ENCODE measurements around the gene GPR161. TPM values are rescaled to one million over a fixed set of nuclear protein-coding genes. Genes with fewer than 3 reads are reported as not detected.

Gene GPR161
- total RNA-seq, 3 donors from 2014 or later (not counting 1 experiment from before 2014, with no cell fraction given): not detected

GRCh38 chr1:168138134-168138533 lies 1.4 kb upstream of the GPR161 start:
- no peak overlapping the region for H3K4me3 ChIP-seq (ENCODE audit: low read length)
- Mint-ChIP-seq H3K27me3 (ENCODE audit: low read depth in 2 of 2) (peaks cover 33 to 43% of the 10 kb centered on the region in 2 donors), H3K36me3 (no peaks in the 10 kb centered on the region), H3K4me1 (peaks cover 17 to 19% of the 10 kb centered on the region in 2 donors), H3K9me3 (no peaks in the 10 kb centered on the region), H3K27ac (no peak overlapping the region), H3K4me3 (peak overlapping the region; percentile 94)
- DNase-seq (no peak), ATAC-seq (no peak)
- peaks cover 19% of the 10 kb centered on the region for H3K27me3 ChIP-seq (ENCODE audit: control insufficient read depth, insufficient read depth, low read length)
- no peak for TF ChIP-seq CTCF (IDR thresholded peaks at IDR 0.05)
- peaks cover 19% of the 10 kb centered on the region for H3K4me1 ChIP-seq (ENCODE audit: control insufficient read depth, insufficient read depth, low read length)
- no peaks in the 10 kb centered on the region for H3K9me3 ChIP-seq (ENCODE audit: control insufficient read depth, insufficient read depth, low read length)
- 89% methylated on average over 4 of the region's 5 CpGs for WGBS (ENCODE audit: insufficient coverage)
- H3K36me3 ChIP-seq (ENCODE audit: control insufficient read depth, insufficient read depth, low read length): no peaks in the 10 kb centered on the region
- intact Hi-C loops (cut with micrococcal nuclease): no loop called here
- no peak overlapping the region for H3K27ac ChIP-seq (ENCODE audit: low read length)

- H3K4me1 ChIP-seq (ENCODE audit: control insufficient read depth, insufficient read depth, low read length): peaks cover 19% of the 10 kb centered on the region
- H3K27me3 ChIP-seq (ENCODE audit: control insufficient read depth, insufficient read depth, low read length): peaks cover 19% of the 10 kb centered on the region
- no peaks in the 10 kb centered on the region for H3K36me3 ChIP-seq (ENCODE audit: control insufficient read depth, insufficient read depth, low read length)
- H3K4me3 Mint-ChIP-seq: peak overlapping the region; percentile 94
- peak overlapping the region; percentile 22 for H3K4me3 ChIP-seq (ENCODE audit: low read length)
- ATAC-seq: peak in 1 of 3 donors; percentile 5
- WGBS (ENCODE audit: insufficient coverage): 20% methylated on average over 5 of the region's 6 CpGs
- H3K9me3 ChIP-seq (ENCODE audit: control insufficient read depth, insufficient read depth, low read length): no peaks in the 10 kb centered on the region
- TF ChIP-seq CTCF (IDR thresholded peaks at IDR 0.05): no peak
- H3K27ac Mint-ChIP-seq: peak overlapping the region; percentile 37 to 96
- peaks cover 34 to 43% of the 10 kb centered on the region in 2 donors for H3K27me3 Mint-ChIP-seq (ENCODE audit: low read depth in 2 of 2)
- peaks cover 17 to 19% of the 10 kb centered on the region in 2 donors for H3K4me1 Mint-ChIP-seq
- H3K36me3 Mint-ChIP-seq: no peaks in the 10 kb centered on the region
- DNase-seq: no peak
- no peak overlapping the region for H3K27ac ChIP-seq (ENCODE audit: low read length)
- no peaks in the 10 kb centered on the region for H3K9me3 Mint-ChIP-seq
- intact Hi-C loops (cut with micrococcal nuclease): no loop called here
Measured at GRCh38 chr1:168137515-168137821, 738 bp upstream of the GPR161 start.

GRCh38 chr1:168135921-168136708 lies 615 bp downstream of the GPR161 start:
- H3K9me3 Mint-ChIP-seq: no peaks in the 10 kb centered on the region
- under 1% methylated on average over 63 of the region's 63 CpGs for WGBS (ENCODE audit: insufficient coverage)
- H3K27ac Mint-ChIP-seq: no peak overlapping the region
- Histone ChIP-seq H3K27ac (ENCODE audit: low read length) (no peak overlapping the region), H3K36me3 (ENCODE audit: control insufficient read depth, insufficient read depth, low read length) (no peaks in the 10 kb centered on the region), H3K4me3 (ENCODE audit: low read length) (peak overlapping the region; percentile 51), H3K27me3 (ENCODE audit: control insufficient read depth, insufficient read depth, low read length) (peaks cover 19% of the 10 kb centered on the region), H3K4me1 (ENCODE audit: control insufficient read depth, insufficient read depth, low read length) (peaks cover 19% of the 10 kb centered on the region), H3K9me3 (ENCODE audit: control insufficient read depth, insufficient read depth, low read length) (no peaks in the 10 kb centered on the region)
- DNase-seq: peak; percentile 22
- intact Hi-C loops (cut with micrococcal nuclease): no loop called here
- peak overlapping the region; percentile 77 for H3K4me3 Mint-ChIP-seq
- H3K4me1 Mint-ChIP-seq: peaks cover 17 to 19% of the 10 kb centered on the region in 2 donors
- peaks cover 38 to 50% of the 10 kb centered on the region in 2 donors for H3K27me3 Mint-ChIP-seq (ENCODE audit: low read depth in 2 of 2)
- no peaks in the 10 kb centered on the region for H3K36me3 Mint-ChIP-seq
- no peak for TF ChIP-seq CTCF (IDR thresholded peaks at IDR 0.05)
- ATAC-seq: peak in 2 of 3 donors; percentile 41 to 52

Data from natural killer cell (primary cell).